Mucosa of descending colon (tissue), 3 donors: ENCODE results near the gene KRTAP1-3. TPM values are rescaled to one million over a fixed set of nuclear protein-coding genes. Genes with fewer than 3 reads are reported as not detected.

Experiments
- ATAC-seq: fragments of 200-7000 bp; cut with Tn5 transposase; one replicate; pipeline ENCODE4 v1.9.1; 2020; ENCODE audit warnings: mild to moderate bottlenecking, moderate library complexity
- DNase-seq, 3 donors: peaks; one replicate each; pipeline ENCODE4 v3.0.0-alpha.2; 2020
- H3K36me3 ChIP-seq: fragments of 200-600 bp; one replicate; pipeline ENCODE4 v1.8.0; 2021; ENCODE audit warnings: low read depth, mild to moderate bottlenecking
- H3K4me1 ChIP-seq: fragments of 200-600 bp; one replicate; pipeline ENCODE4 v1.8.0; 2021; ENCODE audit warnings: low read depth, mild to moderate bottlenecking
- H3K4me3 ChIP-seq: fragments of 200-600 bp; one replicate; pipeline ENCODE4 v1.8.0; 2021; ENCODE audit warnings: mild to moderate bottlenecking
- H3K9me3 ChIP-seq: fragments of 200-600 bp; one replicate; pipeline ENCODE4 v1.8.0; 2021; ENCODE audit warnings: mild to moderate bottlenecking
- intact Hi-C, 2 donors: fragments of 100-400 bp; cut with DNase I in 1 of 2; cut with micrococcal nuclease in 1 of 2; formaldehyde crosslinking; loops; one replicate each; pipeline versions ENCODE4 v1.11.0 to v1.11.1; 2022; cut with DNase I, micrococcal nuclease
- total RNA-seq, 3 donors: library from RNA; stranded (reverse); fragmentation: NEBNext Ultra II Directional in 2 of 3; extraction: Animal tissue kit (Norgen Biotek cat#: 25700) in 2 of 3; gene quantifications; one replicate each; pipeline versions ENCODE4 v1.2.1 to v1.2.4, GENCODE V29; 2021 to 2023
- TF ChIP-seq, protein P1 (sequence below): fragments of 200-600 bp; IDR thresholded peaks from one replicate; pipeline ENCODE4 v1.8.0; 2022; ENCODE audit warnings: antibody characterized with exemption, mild to moderate bottlenecking
- donor health status: DM: no; HTN: no; CAD: no; lungs with moderate emphysema.
- donor health status: DM: no; HTN: no; CAD: no.
- donor health status: DM: no; HTN: yes; CAD: no.

KRTAP1-3 gene
- total RNA-seq, 3 donors from 2014 or later, result not detected

DNA sequence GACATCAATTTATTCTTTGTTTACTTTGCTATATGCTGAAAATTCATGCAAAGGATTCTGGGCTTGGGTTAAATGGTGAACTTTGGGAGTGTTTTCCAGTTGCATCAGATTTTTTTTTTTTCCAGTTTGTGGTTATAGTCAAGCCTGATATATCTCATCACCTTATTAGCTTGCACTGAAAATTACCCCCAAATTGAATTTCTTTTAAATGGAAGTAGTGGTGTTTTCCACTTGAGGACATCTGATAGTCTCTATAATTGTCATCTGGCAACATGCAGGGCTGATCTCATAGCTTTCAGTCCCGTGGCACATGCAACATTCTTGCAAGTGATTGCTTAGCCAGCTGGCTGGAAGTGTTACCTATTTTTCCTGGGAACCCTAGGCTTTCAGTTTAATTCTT is 21.1 kb downstream of the KRTAP1-3 start:
- no peaks in the 10 kb centered on the region for H3K9me3 ChIP-seq
- intact Hi-C loops, result no loop called here
- DNase-seq, result no peak

DNA sequence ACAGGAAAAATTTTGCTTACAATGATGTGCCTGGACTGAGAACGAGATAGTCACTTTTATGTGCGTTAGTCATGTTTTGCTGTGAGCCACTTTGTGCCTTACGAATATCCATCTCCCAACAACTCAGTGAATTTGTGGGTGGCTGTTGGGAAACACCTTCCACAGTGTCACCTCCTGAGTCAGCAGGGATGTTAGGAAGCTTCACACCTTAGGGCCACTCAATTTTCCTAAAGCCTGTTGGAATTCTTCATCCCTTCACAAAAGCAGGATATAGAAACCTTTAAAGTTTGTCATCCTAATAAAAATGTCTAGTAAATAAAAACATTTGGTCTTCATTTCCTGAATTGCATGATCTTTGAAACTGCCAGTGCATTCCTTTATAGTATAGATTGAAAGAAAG is 21.5 kb downstream of the KRTAP1-3 start:
- no peak for ATAC-seq
- Histone ChIP-seq H3K4me1 (no peaks in the 10 kb centered on the region), H3K9me3 (no peaks in the 10 kb centered on the region), H3K36me3 (no peaks in the 10 kb centered on the region), H3K4me3 (no peak overlapping the region)
- intact Hi-C loops, result no loop called here
- TF ChIP-seq, protein P1, sequence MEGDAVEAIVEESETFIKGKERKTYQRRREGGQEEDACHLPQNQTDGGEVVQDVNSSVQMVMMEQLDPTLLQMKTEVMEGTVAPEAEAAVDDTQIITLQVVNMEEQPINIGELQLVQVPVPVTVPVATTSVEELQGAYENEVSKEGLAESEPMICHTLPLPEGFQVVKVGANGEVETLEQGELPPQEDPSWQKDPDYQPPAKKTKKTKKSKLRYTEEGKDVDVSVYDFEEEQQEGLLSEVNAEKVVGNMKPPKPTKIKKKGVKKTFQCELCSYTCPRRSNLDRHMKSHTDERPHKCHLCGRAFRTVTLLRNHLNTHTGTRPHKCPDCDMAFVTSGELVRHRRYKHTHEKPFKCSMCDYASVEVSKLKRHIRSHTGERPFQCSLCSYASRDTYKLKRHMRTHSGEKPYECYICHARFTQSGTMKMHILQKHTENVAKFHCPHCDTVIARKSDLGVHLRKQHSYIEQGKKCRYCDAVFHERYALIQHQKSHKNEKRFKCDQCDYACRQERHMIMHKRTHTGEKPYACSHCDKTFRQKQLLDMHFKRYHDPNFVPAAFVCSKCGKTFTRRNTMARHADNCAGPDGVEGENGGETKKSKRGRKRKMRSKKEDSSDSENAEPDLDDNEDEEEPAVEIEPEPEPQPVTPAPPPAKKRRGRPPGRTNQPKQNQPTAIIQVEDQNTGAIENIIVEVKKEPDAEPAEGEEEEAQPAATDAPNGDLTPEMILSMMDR, result no peak
- no peak for DNase-seq

More for the DNA sequence above, 21.1 kb downstream of the KRTAP1-3 start:
- ATAC-seq, result no peak
- TF ChIP-seq, protein P1, result no peak
- Histone ChIP-seq H3K4me3 (no peak overlapping the region), H3K4me1 (no peaks in the 10 kb centered on the region), H3K36me3 (no peaks in the 10 kb centered on the region)

DNA sequence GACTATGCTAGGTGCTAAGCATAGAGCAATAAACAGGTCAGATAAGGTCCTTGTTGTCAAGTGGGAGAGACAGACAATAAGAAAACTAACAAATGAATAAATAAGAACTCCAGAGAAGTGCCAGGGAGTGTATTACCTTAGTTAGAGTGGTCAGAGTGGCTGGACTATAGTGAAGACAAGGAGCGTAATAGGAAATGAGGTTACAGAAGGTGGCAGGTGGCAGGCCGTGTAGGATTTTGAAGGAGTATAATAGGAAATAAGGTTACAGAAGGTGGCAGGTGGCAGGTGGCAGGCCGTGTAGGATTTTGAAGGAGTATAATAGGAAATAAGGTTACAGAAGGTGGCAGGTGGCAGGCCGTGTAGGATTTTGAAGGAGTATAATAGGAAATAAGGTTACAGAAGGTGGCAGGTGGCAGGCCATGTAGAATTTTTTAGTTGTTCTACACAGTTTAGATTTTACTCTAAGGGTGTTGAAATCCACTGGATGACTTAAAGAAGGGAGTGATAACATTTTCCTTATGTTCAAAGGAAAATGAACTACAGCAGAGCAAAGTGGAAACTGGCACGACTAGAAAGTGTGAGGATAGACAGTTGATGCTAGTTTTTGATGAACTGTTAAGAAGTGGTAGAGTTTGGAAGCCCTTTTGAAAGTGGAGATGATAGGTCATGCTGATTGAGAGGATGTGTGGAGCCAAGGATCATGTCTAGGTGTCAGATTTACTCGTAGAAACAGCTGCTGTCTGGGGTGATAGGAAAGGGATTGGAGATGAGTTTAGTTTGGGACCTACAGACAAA is 22.2 kb downstream of the KRTAP1-3 start:
- intact Hi-C loops, result no loop called here
- TF ChIP-seq, protein P1, result no peak
- no peak overlapping the region for H3K4me3 ChIP-seq

DNA sequence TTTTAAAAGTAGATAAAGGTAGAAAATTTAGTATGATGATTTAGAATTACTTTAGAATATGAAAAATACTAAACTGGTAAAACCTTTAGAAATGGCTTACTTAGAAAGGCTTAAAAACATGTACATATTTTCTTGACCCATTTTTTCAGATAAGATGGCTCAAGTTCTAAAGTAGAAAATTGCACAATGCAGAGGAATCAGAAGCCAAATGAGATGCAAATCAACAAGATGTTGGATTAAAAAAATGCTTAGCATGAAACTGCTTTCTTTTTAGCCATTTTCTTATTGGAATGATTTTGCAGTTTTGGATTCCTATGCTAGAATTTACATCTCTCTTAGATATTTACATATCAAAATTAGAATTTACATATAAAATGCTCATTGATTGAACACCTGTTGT is 24.2 kb downstream of the KRTAP1-3 start:
- no peak for ATAC-seq
- Histone ChIP-seq H3K9me3 (no peaks in the 10 kb centered on the region), H3K4me1 (no peaks in the 10 kb centered on the region), H3K36me3 (no peaks in the 10 kb centered on the region), H3K4me3 (no peak overlapping the region)
- intact Hi-C loops, result no loop called here
- DNase-seq, result no peak
- TF ChIP-seq, protein P1, result no peak

More for the DNA sequence above, 22.2 kb downstream of the KRTAP1-3 start:
- DNase-seq, result no peak
- ATAC-seq, result no peak
- no peaks in the 10 kb centered on the region for H3K4me1 ChIP-seq
- no peaks in the 10 kb centered on the region for H3K9me3 ChIP-seq
- no peaks in the 10 kb centered on the region for H3K36me3 ChIP-seq

DNA sequence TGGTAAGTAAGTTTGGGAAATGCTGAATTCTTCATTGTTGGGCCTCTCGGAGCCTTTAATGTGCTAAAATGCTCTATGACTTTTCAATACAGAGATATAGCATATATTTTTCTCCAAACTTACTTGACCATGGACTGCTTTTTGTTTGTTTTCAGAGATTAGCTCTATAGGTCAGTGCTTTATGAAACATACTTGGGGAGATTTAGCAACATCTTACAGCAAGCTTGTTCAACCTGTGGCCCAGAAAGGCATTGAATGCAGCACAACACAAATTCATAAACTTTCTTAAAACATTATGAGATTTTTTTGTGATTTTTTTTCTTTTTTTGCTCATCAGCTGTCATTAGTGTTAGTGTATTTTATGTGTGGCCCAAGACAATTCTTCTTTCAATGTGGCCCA is 24.7 kb downstream of the KRTAP1-3 start:
- H3K4me1 ChIP-seq, result no peaks in the 10 kb centered on the region
- DNase-seq, result no peak
- no peaks in the 10 kb centered on the region for H3K9me3 ChIP-seq
- no peaks in the 10 kb centered on the region for H3K36me3 ChIP-seq
- no peak overlapping the region for H3K4me3 ChIP-seq
- ATAC-seq, result no peak
- intact Hi-C loops, result no loop called here
- TF ChIP-seq, protein P1, result no peak
